Measurements from ENCODE around the gene CEP78.
"Not testable (repeated sequence)": the region's sequence is repeated elsewhere in the genome, so short reads cannot be mapped to it uniquely, and the experiment has no call there.

The CEP78 gene

DNA sequence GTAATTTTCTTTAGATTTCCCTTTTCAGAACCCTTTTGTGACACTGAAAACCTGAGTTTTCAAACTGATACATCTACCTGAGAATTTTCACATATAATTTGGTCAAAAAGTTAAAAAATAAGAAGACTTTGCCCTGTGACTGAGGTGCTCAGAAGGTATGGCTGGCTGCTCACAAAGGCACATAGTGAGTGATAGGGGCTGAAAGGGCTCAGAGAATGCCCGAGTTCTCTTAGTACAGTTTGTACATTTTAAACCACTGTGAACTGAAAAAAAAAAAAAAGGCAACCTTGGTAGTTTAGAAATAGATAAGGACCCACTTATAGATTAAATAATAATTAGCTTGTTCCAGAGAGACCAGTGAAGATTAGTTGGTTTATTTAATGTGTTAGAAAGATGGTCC is 42.9 kb downstream of the CEP78 start:
- Histone ChIP-seq H3K4me3 (no peak overlapping the region), H3K27ac (peak overlapping the region in 2 of 21 experiments; percentile 0 to 53)

DNA sequence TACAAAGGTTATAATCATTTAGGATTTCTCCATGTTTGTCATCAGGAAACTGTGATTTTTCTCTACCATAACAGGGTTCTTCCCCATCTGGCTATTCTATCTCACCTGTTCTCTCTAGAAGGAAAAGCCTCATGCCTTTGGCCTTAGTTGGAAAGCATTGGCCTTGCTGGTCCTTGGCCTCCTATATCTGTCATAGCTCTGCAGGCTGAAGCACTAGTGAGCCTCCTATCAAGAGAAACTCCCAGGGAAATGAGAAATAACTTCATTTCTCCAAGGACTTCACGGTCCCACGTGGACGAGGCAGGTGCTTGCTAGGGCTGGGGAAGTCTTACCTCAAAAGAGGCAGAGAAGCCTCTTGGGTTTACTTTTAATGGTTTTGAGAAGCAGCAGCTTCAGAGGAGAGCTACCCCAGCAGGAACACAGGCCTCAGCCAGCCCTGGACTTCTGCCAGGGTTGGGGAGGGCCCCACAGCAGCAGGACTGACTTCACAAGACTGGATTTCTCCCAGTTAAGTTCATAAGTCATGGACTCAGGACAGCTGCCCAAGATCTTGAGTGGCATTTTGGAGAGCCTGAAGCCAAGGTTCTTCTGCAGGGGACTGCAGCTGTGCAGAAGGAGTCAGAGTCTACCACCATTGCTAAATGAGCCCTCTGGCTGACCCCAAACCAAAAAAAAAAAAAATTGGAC is 45.2 kb downstream of the CEP78 start:
- H3K27ac ChIP-seq: no peak overlapping the region
- no peak overlapping the region for H3K4me3 ChIP-seq

DNA sequence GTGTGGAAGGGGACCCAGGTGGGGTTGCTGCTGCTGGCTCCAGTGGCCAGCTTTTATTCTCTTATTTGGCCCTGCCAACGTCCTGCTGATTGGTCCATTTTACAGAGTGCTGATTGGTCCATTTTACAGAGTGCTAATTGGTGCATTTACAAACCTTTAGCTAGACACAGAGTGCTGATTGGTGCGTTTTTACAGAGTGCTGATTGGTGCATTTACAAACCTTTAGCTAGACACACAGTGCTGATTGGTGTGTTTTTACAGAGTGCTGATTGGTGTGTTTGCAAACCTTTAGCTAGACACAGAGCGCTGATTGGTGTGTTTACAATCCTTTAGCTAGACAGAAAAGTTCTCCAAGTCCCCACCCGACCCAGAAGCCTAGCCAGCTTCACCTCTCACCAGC is 48.3 kb downstream of the CEP78 start:
- not testable (repeated sequence) for H3K27ac ChIP-seq, H3K4me3 ChIP-seq

DNA sequence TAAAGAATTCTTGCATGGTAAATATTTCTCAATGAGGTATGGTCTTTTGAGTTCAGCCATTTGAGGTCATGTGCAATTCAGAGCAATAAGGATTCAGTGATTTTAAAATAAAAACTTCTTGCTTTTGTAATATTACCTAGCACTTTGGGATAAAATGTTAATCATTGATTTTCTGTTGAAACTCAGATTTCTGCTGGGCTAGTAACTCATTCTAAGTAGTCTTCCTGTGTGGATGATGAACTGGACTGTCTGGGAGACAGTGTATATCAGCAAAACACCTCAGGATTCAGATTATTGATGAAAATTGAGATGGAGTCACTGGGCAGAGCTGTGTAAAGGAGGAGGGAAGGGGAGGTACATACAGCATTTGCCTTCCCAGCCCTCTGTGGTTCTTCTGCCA is 50.2 kb downstream of the CEP78 start:
- no peak overlapping the region for H3K4me3 ChIP-seq
- H3K27ac ChIP-seq: no peak overlapping the region

DNA sequence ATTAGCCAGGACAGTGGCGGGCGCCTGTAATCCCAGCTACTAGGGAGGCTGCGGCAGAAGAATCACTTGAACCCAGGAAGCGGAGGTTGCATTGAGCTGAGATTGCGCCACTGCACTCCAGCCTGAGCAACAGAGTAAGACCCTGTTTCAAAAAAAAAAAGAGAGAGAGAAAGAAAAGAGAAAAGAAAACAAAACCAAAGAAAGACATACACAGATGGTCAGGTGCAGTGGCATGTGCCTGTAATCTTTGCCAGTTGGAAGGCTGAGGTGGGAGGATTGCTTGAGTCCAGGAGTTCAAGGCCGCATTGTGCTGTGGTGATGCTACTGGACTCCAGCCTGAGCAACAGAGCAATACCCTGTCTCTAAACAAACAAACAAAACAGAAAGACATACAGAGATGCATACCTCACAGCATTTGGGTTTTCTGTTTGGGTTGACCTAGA is 51.1 kb downstream of the CEP78 start:
- H3K4me3 ChIP-seq: no peak overlapping the region
- peak overlapping the region in 1 of 21 experiments; percentile 11 for H3K27ac ChIP-seq

DNA sequence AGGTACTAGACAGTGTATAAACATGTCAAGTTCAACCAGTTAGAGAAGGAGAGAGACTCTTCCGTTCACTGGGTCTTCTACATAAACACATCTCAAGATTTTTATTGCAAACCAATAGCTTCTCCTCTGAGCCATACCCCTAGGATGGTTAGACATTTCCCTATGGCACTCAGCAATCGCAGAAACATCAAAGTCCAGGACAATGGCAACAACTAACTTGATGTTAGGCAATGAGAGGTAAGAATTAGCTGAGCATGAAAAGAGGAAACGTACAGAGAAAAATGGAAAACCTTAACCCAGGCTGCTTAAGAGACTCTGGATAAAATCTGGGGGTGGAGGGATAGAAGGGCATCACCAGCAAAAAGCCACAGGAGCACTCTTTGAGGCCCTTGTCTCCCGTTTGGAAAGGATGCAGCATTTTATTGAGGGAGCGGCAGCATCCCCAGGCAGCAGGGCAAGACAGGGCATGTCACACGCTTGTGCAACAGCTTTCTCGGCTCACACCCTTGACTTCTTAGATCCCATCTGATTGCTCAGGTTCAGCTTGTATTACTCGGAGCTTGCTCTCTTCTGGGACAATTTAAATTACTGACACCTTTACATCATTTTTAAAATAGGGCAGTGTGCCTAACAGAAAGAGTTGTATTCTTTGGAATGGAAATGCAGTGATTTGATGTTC is 52.5 kb downstream of the CEP78 start:
- Histone ChIP-seq H3K27ac (peak overlapping the region in 10 of 21 experiments; percentile 9 to 72 (median 36)), H3K4me3 (no peak overlapping the region)

DNA sequence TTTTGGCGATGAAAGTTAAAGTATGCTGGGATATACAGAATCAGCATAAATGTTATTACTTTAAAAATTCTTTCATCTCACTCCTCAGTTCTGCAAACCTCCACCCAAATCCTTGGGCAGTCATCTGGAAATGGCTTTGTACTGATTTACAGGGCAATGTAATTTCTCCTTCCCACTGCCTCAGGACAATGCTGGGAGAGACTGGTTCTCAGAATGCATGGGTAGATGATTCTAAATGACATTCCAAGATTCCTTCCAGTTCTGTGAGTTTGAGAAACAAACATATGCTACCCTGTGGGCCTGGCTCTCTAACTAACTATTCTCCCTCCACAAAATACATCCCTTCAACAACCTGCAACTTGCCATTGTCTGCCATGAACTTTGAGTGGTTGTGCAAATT is 53.6 kb downstream of the CEP78 start:
- no peak overlapping the region for H3K4me3 ChIP-seq
- H3K27ac ChIP-seq: peak overlapping the region in 7 of 21 experiments; percentile 19 to 72 (median 36)

DNA sequence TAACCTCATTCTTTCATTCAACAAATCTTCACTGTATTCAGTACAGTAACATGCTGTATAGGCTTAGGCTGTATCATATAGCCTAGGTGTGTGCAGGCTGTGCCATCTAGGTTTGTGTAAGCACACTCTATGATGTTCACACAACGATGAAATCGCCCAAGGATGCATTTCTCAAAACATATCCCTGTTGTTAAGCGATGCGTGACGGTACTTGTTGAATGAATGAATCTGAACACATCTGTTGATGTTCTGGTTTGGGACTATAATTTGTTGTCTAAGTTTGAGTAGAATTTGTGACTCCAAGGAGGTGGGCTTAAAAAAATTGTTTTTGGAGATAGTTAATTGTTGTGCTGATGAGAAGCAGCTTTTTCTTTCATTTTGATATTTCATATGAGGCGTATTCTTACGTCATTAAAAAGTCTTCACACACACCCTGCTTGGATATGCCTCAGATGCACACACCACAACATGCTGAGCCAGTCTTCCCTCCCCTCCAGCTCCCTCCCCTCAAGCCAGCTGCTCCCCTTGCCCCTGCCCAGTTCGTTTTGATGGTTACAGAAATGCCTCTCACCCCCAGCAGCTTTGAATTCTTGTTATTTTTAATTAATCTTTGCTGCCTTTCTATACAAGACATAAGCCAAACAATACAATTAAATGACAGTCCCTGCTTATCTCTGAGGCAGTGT is 55.5 kb downstream of the CEP78 start:
- Histone ChIP-seq H3K27ac (peak overlapping the region in 7 of 21 experiments; percentile 9 to 60 (median 25)), H3K4me3 (no peak overlapping the region)

DNA sequence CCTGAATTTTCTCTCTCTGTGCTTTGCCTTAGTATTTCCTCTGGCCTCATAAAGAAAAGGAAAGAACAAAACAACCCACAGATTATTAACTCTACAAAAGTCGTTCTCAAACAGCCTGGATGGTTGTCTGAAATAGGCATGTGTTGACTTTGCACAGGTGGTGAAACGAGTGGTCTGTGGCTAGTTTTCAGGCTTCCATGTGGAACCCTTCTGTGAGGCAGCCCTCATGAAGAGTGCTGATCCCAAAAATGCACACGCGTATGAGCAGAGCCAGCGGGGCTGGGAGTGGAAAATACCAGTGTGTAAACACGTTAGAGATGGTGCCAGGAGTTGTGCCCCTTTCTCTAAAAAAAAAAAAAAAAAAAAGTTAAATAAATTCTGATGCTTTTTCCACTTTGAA is 56.2 kb downstream of the CEP78 start:
- Histone ChIP-seq H3K4me3 (no peak overlapping the region), H3K27ac (peak overlapping the region in 6 of 21 experiments; percentile 7 to 60 (median 29))

DNA sequence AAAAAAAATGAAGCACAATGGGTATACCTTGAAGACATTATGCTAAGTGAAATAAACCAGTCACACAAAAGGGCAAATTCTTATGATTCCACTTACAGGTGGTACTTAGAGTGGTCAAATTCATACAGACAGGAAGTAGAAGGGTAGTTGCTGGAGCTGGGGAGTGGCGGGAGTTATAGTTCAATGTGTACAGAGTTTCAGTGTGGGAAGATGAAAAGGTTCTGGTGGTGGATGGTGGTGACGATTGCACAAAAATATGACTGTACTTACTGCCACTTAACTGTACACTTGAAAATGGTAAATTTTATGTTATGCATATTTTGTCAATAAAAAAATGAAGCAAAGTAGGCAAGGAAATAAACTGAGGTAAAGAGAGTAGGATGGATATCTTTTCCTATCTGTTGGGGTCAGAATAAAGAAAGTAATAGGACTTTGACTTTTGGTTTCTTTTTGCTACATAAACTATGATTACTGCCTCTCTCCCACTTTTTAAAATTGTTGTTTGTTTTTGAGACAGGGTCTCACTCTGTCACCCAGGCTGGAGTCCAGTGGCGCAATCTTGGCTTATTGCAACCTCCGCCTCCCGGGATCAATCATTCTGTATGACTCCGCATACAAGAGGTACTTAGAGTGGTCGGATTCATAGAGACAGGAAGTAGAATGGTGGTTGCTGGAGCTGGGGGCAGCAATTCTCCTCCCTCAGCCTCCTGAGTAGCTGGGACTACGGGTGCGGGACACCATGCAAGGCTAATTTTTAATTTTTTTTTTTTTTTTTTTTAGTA is 57.0 kb downstream of the CEP78 start:
- Histone ChIP-seq H3K27ac (no peak overlapping the region), H3K4me3 (no peak overlapping the region)

DNA sequence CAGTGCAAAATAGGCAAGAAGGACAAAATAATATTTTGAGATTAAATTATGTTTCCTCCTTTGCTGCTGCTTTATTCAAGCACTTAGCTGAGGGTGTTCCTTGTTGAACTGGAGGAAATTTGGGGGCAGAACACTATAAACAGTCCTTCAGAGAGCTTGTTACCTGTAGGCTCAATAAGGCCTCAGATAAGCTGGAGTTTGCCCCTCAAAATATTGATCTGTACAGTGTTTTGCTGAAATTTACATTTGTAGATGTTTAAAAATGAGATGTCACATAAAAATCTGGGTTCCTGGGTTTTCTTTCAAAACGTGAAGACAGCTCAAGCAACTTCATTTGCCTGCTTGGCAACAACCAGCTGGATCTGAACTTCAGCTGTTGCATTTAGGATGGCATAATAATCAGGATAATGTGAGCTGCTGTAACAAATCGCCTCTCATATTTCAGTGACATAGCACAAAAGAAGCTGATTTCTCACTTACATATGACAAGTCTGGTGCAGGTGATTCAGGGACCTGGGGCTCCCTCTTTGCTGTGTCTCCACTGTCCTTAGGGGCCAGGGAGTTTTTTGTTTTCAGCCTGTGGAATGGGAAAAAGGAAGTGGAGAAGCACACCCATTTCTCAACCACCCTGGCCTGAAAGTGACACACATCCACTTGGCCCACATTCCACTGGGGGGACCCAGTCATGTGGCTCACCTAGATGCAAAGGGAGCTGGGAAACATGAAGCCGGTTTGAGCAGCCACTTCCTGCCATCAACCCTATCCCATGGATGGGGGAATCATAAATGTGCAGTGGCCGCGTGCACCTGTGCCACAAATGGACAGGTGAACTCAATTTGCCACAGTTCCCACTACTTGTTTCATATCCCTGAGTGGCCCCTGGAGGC is 58.7 kb downstream of the CEP78 start:
- no peak overlapping the region for H3K27ac ChIP-seq
- no peak overlapping the region for H3K4me3 ChIP-seq

DNA sequence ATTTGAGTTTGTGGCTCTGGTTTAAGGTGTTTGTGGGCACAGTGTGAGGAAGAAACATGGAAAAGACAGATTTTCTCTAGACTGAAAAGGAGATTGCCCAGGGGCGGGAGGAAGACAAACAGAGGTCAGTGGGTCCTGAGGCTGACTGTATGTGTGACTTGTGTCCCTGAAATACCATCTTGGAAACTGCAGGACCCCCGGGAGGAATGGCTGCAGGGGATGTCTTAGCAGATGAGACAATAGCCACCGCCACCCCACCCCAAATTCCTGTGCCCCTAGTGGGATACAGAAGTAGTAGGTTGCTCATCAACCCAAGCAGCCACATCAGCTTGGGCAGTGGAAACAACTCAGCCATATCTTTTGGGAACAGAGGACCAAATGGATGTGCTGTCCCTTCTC is 59.3 kb downstream of the CEP78 start:
- Histone ChIP-seq H3K27ac (no peak overlapping the region), H3K4me3 (no peak overlapping the region)

DNA sequence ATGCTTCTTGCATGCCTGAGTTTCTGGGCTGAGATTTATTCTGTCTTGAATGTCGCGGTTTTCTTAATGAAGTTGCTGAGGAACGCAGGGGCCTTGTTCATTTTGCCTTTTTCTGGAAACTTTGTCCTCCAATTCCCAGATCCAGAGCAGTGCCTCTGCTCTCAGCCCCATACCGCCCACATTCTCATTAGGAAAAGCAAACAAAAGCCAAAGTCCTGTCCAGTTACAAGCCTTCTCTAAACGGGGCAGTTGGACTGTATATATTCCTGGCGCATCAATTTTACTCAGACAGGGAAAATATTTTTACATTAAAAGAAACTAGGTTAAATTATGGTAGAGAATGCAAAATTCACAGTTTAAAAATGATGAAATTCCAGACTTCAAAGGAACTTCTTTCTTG is 59.9 kb downstream of the CEP78 start:
- peak overlapping the region in 1 of 7 experiments; percentile 57 for H3K4me3 ChIP-seq
- peak overlapping the region in 5 of 21 experiments; percentile 64 to 82 (median 78) for H3K27ac ChIP-seq

DNA sequence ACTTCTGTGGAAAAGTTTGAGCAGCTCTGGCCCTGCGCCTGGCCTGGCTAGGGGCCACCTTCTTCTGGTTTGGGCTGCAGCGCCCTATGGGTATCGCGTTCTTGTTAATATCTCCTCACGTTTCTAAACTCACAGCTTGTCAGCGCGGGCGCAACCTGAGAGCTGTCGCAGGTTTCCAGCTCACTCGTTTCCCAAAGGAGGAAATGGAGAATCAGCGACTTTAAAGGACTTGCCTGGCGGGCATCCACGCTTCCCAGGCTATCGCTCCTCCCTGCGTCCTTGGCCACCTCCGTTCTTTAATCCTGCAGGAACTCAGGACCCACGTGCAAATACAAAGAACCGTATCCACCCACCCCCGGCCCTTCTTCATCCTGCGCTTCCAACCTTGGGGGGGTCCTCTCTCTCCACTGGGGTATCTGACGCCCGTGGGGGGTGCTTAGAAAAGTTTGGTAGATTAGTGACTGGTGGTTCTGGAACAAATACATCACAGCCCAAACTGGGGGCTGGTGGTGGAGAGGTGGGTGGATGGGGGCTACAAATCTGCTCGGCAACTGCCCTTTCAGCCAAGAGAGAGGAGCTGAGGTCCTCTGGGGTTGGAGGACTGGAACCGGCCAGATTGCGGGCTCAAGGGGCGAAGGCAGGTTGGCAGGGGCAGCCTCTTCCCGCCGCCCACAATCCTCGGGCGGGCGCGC is 60.5 kb downstream of the CEP78 start:
- Histone ChIP-seq H3K4me3 (peak overlapping the region; percentile 48 to 70 (median 55)), H3K27ac (peak overlapping the region in 16 of 21 experiments; percentile 41 to 83 (median 66))

DNA sequence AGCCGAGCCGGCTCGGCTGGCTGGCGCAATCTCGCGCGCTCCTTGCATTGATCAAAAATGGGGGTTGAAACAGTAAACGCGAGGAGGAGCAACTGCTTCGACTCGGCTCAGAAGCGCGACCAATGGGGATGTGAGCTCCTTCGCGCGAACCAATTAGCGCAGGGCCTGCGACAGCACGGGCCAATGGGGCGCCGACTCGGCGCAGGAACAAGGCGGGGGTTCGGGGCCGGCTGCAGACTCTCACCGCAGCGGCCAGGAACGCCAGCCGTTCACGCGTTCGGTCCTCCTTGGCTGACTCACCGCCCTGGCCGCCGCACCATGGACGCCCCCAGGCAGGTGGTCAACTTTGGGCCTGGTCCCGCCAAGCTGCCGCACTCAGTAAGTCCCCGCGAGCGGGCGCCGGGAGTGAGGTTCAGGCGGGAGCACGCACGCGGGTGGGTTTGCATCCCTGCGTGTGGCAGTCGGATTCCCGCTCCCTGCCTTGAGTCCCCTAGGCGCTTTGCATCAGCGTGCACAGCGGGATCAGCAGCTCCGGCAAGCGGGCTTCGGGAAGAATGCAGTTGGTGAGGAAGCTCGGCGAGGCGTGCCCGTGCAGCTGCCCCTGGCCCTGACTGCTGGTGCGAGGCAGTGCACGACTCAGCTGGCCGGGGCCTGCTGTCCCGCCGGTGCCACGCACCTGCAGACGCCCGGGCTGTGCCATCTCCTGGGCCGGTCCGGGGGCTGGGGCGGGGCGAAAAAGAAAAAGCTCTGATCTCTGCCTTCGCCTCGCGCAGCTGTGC is 61.2 kb downstream of the CEP78 start, which contains the start of gene PSAT1:
Gene PSAT1, plus strand, starts transcription at position 233 of the 779 bp plus-strand sequence. Its CDS starts 86 bp downstream, at position 319.
- Histone ChIP-seq H3K27ac (peak within 1 kb of the TSS in 18 of 21 experiments; percentile 46 to 83 (median 64)), H3K4me3 (peak within 1 kb of the TSS; percentile 48 to 70 (median 55))

DNA sequence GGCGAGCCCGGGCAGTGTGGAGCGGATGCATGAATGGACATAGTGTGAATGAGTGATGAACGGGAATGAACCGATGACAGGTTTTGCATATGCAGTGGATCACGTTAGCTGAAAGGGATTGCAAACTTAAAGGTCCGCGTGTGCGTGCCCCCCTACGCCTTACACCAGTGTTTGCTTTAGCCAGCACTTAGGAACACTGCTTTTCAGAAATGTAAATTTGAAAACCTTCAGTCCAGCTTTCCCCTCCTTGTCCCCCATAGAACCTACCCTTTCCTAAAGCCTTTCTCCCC is 61.7 kb downstream of the CEP78 start:
- Histone ChIP-seq H3K27ac (peak overlapping the region in 13 of 21 experiments; percentile 3 to 83 (median 56)), H3K4me3 (peak overlapping the region; percentile 48 to 70 (median 55))

DNA sequence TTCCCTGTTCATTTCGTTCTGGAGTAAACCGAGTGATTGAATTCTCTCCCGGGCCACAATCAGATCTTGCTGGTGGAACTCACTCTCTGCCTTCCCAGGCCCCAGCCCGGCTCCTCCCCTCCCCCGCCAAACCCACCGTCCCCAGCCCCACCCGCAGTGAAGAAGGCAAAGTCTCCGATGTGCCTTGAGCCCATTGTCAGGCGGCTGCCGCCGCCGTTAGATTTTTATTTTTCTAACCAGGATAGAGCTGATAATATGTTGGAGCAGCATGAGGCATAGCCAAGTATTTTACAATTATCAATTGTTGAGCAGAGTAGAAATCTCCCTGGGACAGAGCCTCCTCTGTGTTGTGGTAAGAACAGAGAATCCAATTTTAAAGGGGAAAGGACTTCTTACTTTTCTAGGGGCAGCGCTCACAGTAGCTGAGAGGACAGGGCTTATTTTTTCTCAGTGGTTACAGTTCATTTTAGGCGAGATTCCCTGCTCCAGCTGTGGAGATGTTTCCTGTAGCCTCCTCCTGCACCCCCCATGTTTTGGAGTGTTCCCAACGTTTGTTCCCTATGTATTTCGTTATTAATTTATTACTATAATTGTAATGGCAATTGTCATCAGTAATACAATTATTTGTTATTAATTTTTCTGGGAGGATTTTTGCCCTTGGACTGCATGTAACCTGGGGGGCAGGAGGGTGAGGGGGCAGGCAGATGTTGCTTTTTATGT is 62.3 kb downstream of the CEP78 start:
- Histone ChIP-seq H3K4me3 (peak overlapping the region; percentile 48 to 70 (median 55)), H3K27ac (peak overlapping the region in 7 of 21 experiments; percentile 0 to 82 (median 27))

All from skin epidermis (tissue), 12 donors.